HL-60 (cell line): ENCODE results near the gene SKP1.

ENCODE experiments used
- DNase-seq, 2 experiments: peaks; one replicate each; pipeline ENCODE4 v3.0.0-alpha.2; 2010 to 2020; ENCODE audit warnings: low read depth in 1 of 2, low spot score in 1 of 2
- H3K27ac ChIP-seq: fragments of 250-450 bp; sonication (Bioruptor Pico); replicated peaks from 2 replicates; pipeline ENCODE4 v1.5.1; 2020; ENCODE audit warnings: mild to moderate bottlenecking, moderate library complexity
- H3K27me3 ChIP-seq: fragments of 250-450 bp; sonication (Bioruptor Pico); 2 replicates; pipeline ENCODE4 v1.5.1; 2021; ENCODE audit warnings: mild to moderate bottlenecking, moderate library complexity; ENCODE audit not compliant: insufficient read depth, poor library complexity, severe bottlenecking
- H3K4me3 ChIP-seq: replicated peaks from 2 replicates; pipeline ENCODE4 v1.5.1; 2011; ENCODE audit warnings: mild to moderate bottlenecking, control low read depth, low read length; ENCODE audit not compliant: insufficient read depth
- GABPA ChIP-seq: IDR thresholded peaks from 2 replicates; pipeline ENCODE4 v1.6.1; 2012; ENCODE audit warnings: low read depth
- POLR2AphosphoS5 ChIP-seq: IDR thresholded peaks from 2 replicates; pipeline ENCODE4 v1.6.1; 2012; ENCODE audit warnings: low read depth
- SPI1 ChIP-seq: IDR thresholded peaks from 2 replicates; pipeline ENCODE4 v1.6.1; 2012; ENCODE audit warnings: low read depth, mild to moderate bottlenecking, borderline replicate concordance
- TF ChIP-seq, protein P1 (sequence below): IDR thresholded peaks from one replicate; pipeline ENCODE4 v1.5.1; 2011; ENCODE audit warnings: low read length, control low read depth, inconsistent platforms; ENCODE audit not compliant: insufficient read depth
- TF ChIP-seq, protein P2 (sequence below): IDR thresholded peaks from 2 replicates; pipeline ENCODE4 v1.6.1; 2012; ENCODE audit warnings: low read depth; ENCODE audit not compliant: insufficient replicate concordance

The SKP1 gene

DNA sequence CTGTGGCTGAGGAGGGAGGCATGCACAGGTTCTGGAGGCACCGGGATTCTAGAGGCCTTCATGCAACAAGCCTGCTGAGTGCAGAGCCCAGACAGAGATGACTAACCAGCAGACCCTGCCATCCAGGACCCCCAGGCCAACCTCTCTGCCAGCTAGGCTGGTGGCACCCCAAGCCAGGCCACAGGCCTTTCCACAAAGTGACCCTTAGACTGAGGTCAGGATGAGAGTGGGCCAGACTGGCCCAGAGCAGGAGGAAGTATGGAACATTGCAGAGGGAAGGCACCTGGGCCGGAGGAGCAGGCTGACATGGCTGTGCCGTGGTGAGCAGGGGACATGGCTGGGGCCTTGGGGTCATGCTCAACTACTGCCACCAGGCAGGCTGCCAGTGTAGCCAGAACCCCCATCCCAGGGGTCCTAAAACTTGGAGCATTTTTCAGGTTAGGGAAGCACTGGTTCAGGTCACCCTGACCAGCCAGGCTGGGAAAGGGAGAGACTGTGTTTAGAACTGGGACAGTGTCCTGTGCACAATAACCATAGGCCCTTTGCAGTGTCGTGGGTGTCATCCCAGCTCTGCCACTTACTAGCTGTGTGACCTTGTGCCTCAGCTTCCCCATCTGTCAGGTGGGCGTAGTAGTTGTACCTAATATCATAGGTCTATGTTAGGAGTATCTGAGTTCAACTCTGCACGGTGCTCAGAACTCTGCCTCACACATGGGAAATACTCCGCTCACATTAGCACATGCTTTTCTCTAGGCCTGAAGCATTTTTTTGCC is 45.0 kb downstream of the SKP1 start:
- TF ChIP-seq GABPA (no peak), POLR2AphosphoS5 (no peak), SPI1 (no peak)
- TF ChIP-seq, protein P1, sequence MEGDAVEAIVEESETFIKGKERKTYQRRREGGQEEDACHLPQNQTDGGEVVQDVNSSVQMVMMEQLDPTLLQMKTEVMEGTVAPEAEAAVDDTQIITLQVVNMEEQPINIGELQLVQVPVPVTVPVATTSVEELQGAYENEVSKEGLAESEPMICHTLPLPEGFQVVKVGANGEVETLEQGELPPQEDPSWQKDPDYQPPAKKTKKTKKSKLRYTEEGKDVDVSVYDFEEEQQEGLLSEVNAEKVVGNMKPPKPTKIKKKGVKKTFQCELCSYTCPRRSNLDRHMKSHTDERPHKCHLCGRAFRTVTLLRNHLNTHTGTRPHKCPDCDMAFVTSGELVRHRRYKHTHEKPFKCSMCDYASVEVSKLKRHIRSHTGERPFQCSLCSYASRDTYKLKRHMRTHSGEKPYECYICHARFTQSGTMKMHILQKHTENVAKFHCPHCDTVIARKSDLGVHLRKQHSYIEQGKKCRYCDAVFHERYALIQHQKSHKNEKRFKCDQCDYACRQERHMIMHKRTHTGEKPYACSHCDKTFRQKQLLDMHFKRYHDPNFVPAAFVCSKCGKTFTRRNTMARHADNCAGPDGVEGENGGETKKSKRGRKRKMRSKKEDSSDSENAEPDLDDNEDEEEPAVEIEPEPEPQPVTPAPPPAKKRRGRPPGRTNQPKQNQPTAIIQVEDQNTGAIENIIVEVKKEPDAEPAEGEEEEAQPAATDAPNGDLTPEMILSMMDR, result no peak
- TF ChIP-seq, protein P2, sequence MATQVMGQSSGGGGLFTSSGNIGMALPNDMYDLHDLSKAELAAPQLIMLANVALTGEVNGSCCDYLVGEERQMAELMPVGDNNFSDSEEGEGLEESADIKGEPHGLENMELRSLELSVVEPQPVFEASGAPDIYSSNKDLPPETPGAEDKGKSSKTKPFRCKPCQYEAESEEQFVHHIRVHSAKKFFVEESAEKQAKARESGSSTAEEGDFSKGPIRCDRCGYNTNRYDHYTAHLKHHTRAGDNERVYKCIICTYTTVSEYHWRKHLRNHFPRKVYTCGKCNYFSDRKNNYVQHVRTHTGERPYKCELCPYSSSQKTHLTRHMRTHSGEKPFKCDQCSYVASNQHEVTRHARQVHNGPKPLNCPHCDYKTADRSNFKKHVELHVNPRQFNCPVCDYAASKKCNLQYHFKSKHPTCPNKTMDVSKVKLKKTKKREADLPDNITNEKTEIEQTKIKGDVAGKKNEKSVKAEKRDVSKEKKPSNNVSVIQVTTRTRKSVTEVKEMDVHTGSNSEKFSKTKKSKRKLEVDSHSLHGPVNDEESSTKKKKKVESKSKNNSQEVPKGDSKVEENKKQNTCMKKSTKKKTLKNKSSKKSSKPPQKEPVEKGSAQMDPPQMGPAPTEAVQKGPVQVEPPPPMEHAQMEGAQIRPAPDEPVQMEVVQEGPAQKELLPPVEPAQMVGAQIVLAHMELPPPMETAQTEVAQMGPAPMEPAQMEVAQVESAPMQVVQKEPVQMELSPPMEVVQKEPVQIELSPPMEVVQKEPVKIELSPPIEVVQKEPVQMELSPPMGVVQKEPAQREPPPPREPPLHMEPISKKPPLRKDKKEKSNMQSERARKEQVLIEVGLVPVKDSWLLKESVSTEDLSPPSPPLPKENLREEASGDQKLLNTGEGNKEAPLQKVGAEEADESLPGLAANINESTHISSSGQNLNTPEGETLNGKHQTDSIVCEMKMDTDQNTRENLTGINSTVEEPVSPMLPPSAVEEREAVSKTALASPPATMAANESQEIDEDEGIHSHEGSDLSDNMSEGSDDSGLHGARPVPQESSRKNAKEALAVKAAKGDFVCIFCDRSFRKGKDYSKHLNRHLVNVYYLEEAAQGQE, result no peak
- no peak overlapping the region for H3K4me3 ChIP-seq

DNA sequence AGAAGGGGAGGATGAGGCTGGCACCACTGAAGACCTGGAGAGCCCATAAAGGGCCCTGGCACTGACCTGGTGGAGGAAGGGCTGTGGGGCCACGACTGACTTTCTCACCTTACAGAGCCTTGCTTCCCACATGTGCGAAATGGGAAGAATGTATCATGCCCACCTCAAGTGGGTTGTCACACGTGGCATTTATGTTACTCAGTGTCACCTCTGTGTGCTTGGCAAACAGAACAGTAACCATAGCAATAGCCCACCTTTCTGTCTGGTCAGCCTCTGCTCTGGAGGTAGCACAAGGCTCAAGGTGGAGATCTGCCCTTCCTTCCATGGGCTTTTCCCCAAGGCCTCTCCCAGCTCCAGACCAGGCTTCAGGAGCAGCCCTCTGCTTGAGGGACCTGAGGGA is 45.6 kb downstream of the SKP1 start:
- TF ChIP-seq POLR2AphosphoS5, result no peak
- TF ChIP-seq, protein P1, result no peak
- no peak for TF ChIP-seq SPI1
- TF ChIP-seq GABPA, result no peak
- TF ChIP-seq, protein P2, result no peak
- Histone ChIP-seq H3K27ac (no peak overlapping the region), H3K27me3 (no peaks in the 10 kb centered on the region), H3K4me3 (no peak overlapping the region)
- DNase-seq, result no peak

More for the DNA sequence above, 45.0 kb downstream of the SKP1 start:
- no peaks in the 10 kb centered on the region for H3K27me3 ChIP-seq
- no peak for DNase-seq
- no peak overlapping the region for H3K27ac ChIP-seq

DNA sequence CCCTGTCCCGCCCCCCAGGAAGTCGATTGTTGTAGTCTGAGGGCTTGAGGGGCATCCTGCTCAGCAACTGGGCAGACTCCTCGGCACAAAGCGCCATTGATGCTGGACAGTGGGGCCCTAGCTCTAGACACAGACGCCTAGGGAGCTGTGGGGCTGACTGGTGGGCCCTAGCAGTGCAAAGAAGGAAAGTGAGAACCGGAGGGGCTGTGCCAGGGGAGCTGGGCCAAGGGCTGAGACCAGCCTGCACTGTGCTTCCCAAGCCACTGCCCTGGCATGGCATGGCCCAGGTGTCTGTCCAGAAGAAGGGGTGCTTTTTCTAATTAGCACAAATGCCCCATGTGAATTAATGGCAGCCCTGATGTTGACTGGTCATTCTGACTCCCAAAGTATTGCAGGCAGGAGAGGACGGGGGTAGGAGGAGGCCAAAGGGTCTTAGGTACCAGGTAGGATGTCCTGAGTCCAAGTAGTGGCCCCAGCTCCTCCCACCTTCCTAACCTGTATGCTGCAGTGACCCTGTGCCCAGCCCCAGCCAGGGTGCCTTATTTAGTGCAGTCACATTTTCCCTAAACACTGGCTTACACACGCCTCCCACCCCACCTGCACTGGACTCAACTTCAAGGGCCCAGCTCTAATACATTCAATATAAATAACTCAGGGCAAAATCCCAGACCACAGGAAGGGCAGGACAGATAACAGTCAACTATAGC is 46.4 kb downstream of the SKP1 start:
- Histone ChIP-seq H3K27ac (no peak overlapping the region), H3K4me3 (no peak overlapping the region), H3K27me3 (no peaks in the 10 kb centered on the region)
- TF ChIP-seq, protein P2, result no peak
- TF ChIP-seq GABPA, result no peak
- TF ChIP-seq SPI1, result no peak
- no peak for TF ChIP-seq POLR2AphosphoS5
- TF ChIP-seq, protein P1, result no peak
- DNase-seq, result no peak
